Osteocyte (in vitro differentiated cells): ENCODE data around the gene VTCN1. TPM values are rescaled to one million over a fixed set of nuclear protein-coding genes. Genes with fewer than 3 reads are reported as not detected.

Source experiments
- DNase-seq: peaks from one replicate; pipeline ENCODE4 v3.0.0; 2021; ENCODE audit warnings: mixed read lengths; ENCODE audit not compliant: unreplicated experiment; ENCODE audit errors: extremely low spot score
- H3K27ac Mint-ChIP-seq: one replicate; pipeline ENCODE4 v1.8.0; 2021; ENCODE audit warnings: mild to moderate bottlenecking, mixed read lengths; ENCODE audit not compliant: unreplicated experiment
- H3K27me3 Mint-ChIP-seq: one replicate; pipeline ENCODE4 v1.8.0; 2021; ENCODE audit warnings: mixed read lengths; ENCODE audit not compliant: unreplicated experiment
- H3K36me3 Mint-ChIP-seq: one replicate; pipeline ENCODE4 v1.8.0; 2021; ENCODE audit warnings: mixed read lengths; ENCODE audit not compliant: unreplicated experiment
- H3K4me1 Mint-ChIP-seq: one replicate; pipeline ENCODE4 v1.8.0; 2021; ENCODE audit warnings: mixed read lengths; ENCODE audit not compliant: unreplicated experiment
- H3K4me3 Mint-ChIP-seq: one replicate; pipeline ENCODE4 v1.8.0; 2021; ENCODE audit warnings: mild to moderate bottlenecking, moderate library complexity, mixed read lengths; ENCODE audit not compliant: unreplicated experiment
- H3K9me3 Mint-ChIP-seq: one replicate; pipeline ENCODE4 v1.8.0; 2021; ENCODE audit warnings: mixed read lengths; ENCODE audit not compliant: unreplicated experiment
- CTCF ChIP-seq: fragments of 200-600 bp; sonication (generic); IDR thresholded peaks from 2 replicates; pipeline ENCODE4 v1.5.0; 2021; ENCODE audit warnings: antibody characterized with exemption, mild to moderate bottlenecking, moderate library complexity
- microRNA-seq: library from miRNA; unstranded; fragments of <30 nt; microRNA quantifications from one replicate; pipeline ENCODE4 v1.1.0, GENCODE V29; 2020; ENCODE audit not compliant: unreplicated experiment
- total RNA-seq: library from RNA; stranded (reverse); gene quantifications from 2 replicates; pipeline ENCODE4 v1.2.1, GENCODE V29; 2021

VTCN1 gene
- total RNA-seq, 1 donor from 2014 or later, result not detected

- Mint-ChIP-seq H3K36me3 (peaks cover 7% of the 10 kb centered on the region), H3K4me1 (peaks cover 55% of the 10 kb centered on the region), H3K27ac (peak overlapping the region; percentile 95), H3K4me3 (no peak overlapping the region), H3K27me3 (no peaks in the 10 kb centered on the region), H3K9me3 (no peaks in the 10 kb centered on the region)
- TF ChIP-seq CTCF, result peak; percentile 39
- DNase-seq, result no peak
These were observed 116.7 kb downstream of the VTCN1 start for GRCh38 chr1:117093870-117094621.

Small RNA genes lying within 50 kb of the gene (microRNA-seq; reads per million reads assigned to microRNA genes)
- gene MIR942, result 14.2 reads per million, percentile 22 among the genes with 10 or more reads in this experiment

Other genes with a start within 250 kb of the VTCN1 start
- 0.50 and 0.78 TPM in 2 replicates for gene CD101, start 209.2 kb downstream of the VTCN1 start, total RNA-seq
- 17.4 and 18.6 TPM in 2 replicates for gene TTF2, start 150.6 kb downstream of the VTCN1 start, total RNA-seq
- gene TRIM45, start 89.2 kb downstream of the VTCN1 start, total RNA-seq, result 5.0 and 6.3 TPM in 2 replicates
- 48.3 and 53.7 TPM in 2 replicates for gene MAN1A2, start 156.5 kb upstream of the VTCN1 start, total RNA-seq